Chondrocyte (in vitro differentiated cells): ENCODE measurements around the gene IFNLR1. TPM values are rescaled to one million over a fixed set of nuclear protein-coding genes. Genes with fewer than 3 reads are reported as not detected.

Experiments used
- DNase-seq: peaks from one replicate; pipeline ENCODE4 v3.0.0; 2021; ENCODE audit warnings: mixed read lengths, low spot score
- H3K27ac Mint-ChIP-seq: one replicate; pipeline ENCODE4 v1.8.0; 2021; ENCODE audit warnings: mild to moderate bottlenecking, moderate library complexity, mixed read lengths; ENCODE audit not compliant: unreplicated experiment
- H3K27me3 Mint-ChIP-seq: 2 replicates; pipeline ENCODE4 v1.8.0; 2021; ENCODE audit warnings: low read depth, mixed read lengths
- H3K36me3 Mint-ChIP-seq: 2 replicates; pipeline ENCODE4 v1.8.0; 2021; ENCODE audit warnings: low read depth, mixed read lengths
- H3K4me1 Mint-ChIP-seq: 2 replicates; pipeline ENCODE4 v1.8.0; 2021; ENCODE audit warnings: low read depth, mild to moderate bottlenecking, mixed read lengths
- H3K4me3 Mint-ChIP-seq: one replicate; pipeline ENCODE4 v1.8.0; 2021; ENCODE audit warnings: mild to moderate bottlenecking, moderate library complexity, mixed read lengths; ENCODE audit not compliant: unreplicated experiment
- H3K9me3 Mint-ChIP-seq: 2 replicates; pipeline ENCODE4 v1.8.0; 2021; ENCODE audit warnings: low read depth, mixed read lengths
- CTCF ChIP-seq: fragments of 200-600 bp; sonication (generic); IDR thresholded peaks from 2 replicates; pipeline ENCODE4 v1.5.0; 2021; ENCODE audit warnings: antibody characterized with exemption, mild to moderate bottlenecking, moderate library complexity
- total RNA-seq: library from RNA; stranded (reverse); gene quantifications from 3 replicates; pipeline ENCODE4 v1.2.1, GENCODE V29; 2021

IFNLR1 gene
- total RNA-seq, 1 donor from 2014 or later, result 0.12 TPM

GRCh38 chr1:24164004-24164403 lies 23.1 kb downstream of the IFNLR1 start:
- no peak for DNase-seq
- TF ChIP-seq CTCF, result no peak
- peaks cover 2% of the 10 kb centered on the region for H3K36me3 Mint-ChIP-seq
- H3K4me3 Mint-ChIP-seq, result no peak overlapping the region
- no peaks in the 10 kb centered on the region for H3K9me3 Mint-ChIP-seq
- H3K4me1 Mint-ChIP-seq, result peaks cover 3% of the 10 kb centered on the region
- peaks cover 29% of the 10 kb centered on the region for H3K27me3 Mint-ChIP-seq
- H3K27ac Mint-ChIP-seq, result no peak overlapping the region

DNA sequence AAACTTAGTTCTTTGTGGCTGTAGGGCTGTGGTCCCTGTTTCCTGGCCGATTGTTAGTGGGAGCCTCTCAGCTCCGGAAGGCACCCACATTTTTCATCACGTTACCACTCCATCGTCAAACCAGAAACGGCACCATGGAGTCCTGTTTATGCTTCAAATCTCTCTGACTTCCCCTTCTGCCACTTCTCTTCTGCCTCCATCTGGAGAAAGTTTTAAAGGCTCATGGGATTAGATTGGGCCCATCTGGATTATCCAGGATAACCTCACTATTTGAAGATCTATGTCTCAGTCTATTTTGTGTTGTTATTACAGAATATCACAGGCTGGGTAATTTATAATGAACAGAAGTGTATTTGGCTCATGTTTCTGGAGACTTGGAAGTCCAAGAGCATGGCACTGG lies 24.9 kb downstream of the IFNLR1 start:
- H3K4me1 Mint-ChIP-seq, result no peaks in the 10 kb centered on the region
- DNase-seq, result no peak
- H3K36me3 Mint-ChIP-seq, result peaks cover 2% of the 10 kb centered on the region
- no peak overlapping the region for H3K4me3 Mint-ChIP-seq
- H3K9me3 Mint-ChIP-seq, result no peaks in the 10 kb centered on the region
- no peak for TF ChIP-seq CTCF
- H3K27ac Mint-ChIP-seq, result no peak overlapping the region
- peaks cover 28% of the 10 kb centered on the region for H3K27me3 Mint-ChIP-seq

DNA sequence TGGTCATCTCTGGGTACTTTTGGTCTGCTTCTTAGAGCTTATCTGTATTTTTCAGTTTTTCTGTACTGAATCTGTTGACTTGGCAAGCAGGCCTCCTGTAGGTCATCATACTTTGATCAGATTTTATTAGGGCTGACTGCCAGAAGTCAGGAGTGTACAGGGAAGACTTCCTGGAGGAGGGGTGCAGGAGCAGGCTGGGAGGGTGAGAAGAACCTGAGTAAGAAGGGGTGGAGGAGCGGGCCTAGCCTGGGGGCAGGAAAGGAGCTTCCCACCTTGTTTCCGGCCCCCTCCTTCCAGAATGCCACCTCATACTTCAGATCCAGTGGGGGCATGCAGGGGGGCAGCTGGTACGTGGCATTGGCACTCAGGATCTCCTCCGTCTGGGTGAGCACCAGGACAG lies 25.8 kb downstream of the IFNLR1 start:
- H3K36me3 Mint-ChIP-seq, result peaks cover under 1% of the 10 kb centered on the region
- H3K27ac Mint-ChIP-seq, result no peak overlapping the region
- H3K27me3 Mint-ChIP-seq, result peaks cover 27% of the 10 kb centered on the region
- TF ChIP-seq CTCF, result no peak
- no peak overlapping the region for H3K4me3 Mint-ChIP-seq
- DNase-seq, result no peak
- H3K9me3 Mint-ChIP-seq, result no peaks in the 10 kb centered on the region
- no peaks in the 10 kb centered on the region for H3K4me1 Mint-ChIP-seq

- H3K36me3 Mint-ChIP-seq, result no peaks in the 10 kb centered on the region
- TF ChIP-seq CTCF, result no peak
- H3K4me1 Mint-ChIP-seq, result no peaks in the 10 kb centered on the region
- no peak for DNase-seq
- no peaks in the 10 kb centered on the region for H3K9me3 Mint-ChIP-seq
- H3K27me3 Mint-ChIP-seq, result peaks cover 11% of the 10 kb centered on the region
- H3K4me3 Mint-ChIP-seq, result no peak overlapping the region
- H3K27ac Mint-ChIP-seq, result no peak overlapping the region
Observed at GRCh38 chr1:24159366-24159765, 27.7 kb downstream of the IFNLR1 start.

- Mint-ChIP-seq H3K4me1 (no peaks in the 10 kb centered on the region), H3K36me3 (no peaks in the 10 kb centered on the region), H3K9me3 (no peaks in the 10 kb centered on the region), H3K27ac (no peak overlapping the region), H3K4me3 (no peak overlapping the region), H3K27me3 (peaks cover 4% of the 10 kb centered on the region)
- DNase-seq, result no peak
- TF ChIP-seq CTCF, result peak; percentile 48
Observed at GRCh38 chr1:24157918-24158481, 29.1 kb downstream of the IFNLR1 start.
